ENCODE results near the gene UGP2.

GRCh38 chr2:63855418-63856302 lies 14.0 kb downstream of the UGP2 start:
- TF ChIP-seq EZH2 (IDR thresholded peaks at IDR 0.05; ENCODE audit: low read depth) (no peak), CTCF (conservative IDR thresholded peaks at IDR 0.05) (no peak)
